ENCODE data around the gene CTSF. TPM values are rescaled to one million over a fixed set of nuclear protein-coding genes. Genes with fewer than 3 reads are reported as not detected.
"Not testable (repeated sequence)": the region's sequence is repeated elsewhere in the genome, so short reads cannot be mapped to it uniquely, and the experiment has no call there.

Gene CTSF
- total and polyA plus RNA-seq, 2 experiments from 2014 or later, result 0.60 to 1.1 TPM

GRCh38 chr11:66592457-66593302 is 24.3 kb upstream of the CTSF start, which contains the start of the genes CCDC87 and CCS:
Gene CCDC87 (minus strand): TSS chr11:66593063. CDS start chr11:66593015, 48 bp downstream.
Gene CCS (plus strand): TSS chr11:66593185. CDS start chr11:66593262, 77 bp downstream.
- Histone ChIP-seq H4K20me1 (ENCODE audit: insufficient read depth, poor library complexity, severe bottlenecking) (no peaks in the 10 kb centered on the region), H3K79me2 (peaks cover 36% of the 10 kb centered on the region), H3K9me2 (replicated peaks; ENCODE audit: insufficient read depth) (no peaks in the 10 kb centered on the region), H3K4me1 (ENCODE audit: insufficient read depth) (peaks cover 15% of the 10 kb centered on the region), H3K4me3 (peak within 1 kb of the TSS; percentile 69), H3K4me2 (peak within 1 kb of the TSS; percentile 91), H3K27ac (peak within 1 kb of the TSS; percentile 84), H3K36me3 (replicated peaks; ENCODE audit: insufficient read depth, low read depth) (no peaks in the 10 kb centered on the region), H2AFZ (peak within 1 kb of the TSS; percentile 95), H3K27me3 (no peaks in the 10 kb centered on the region), H3K9me3 (ENCODE audit: low read depth) (no peaks in the 10 kb centered on the region)
- peak; percentile 99 for DNase-seq (ENCODE audit: low spot score)
- TF ChIP-seq EZH2 (IDR thresholded peaks at IDR 0.05; ENCODE audit: borderline replicate concordance) (no peak), EZH2phosphoT487 (IDR thresholded peaks at IDR 0.05; ENCODE audit: low read depth, severe bottlenecking, unreplicated experiment) (no peak), CTCF (IDR thresholded peaks at IDR 0.05; ENCODE audit: poor library complexity) (peak; percentile 68)
- WGBS (ENCODE audit: low lambda C conversion rate, missing lambda C conversion rate), result 19% methylated on average over 61 of the region's 68 CpGs

GRCh38 chr11:66591175-66591574 is 22.8 kb upstream of the CTSF start:
- Histone ChIP-seq H4K20me1 (ENCODE audit: insufficient read depth, poor library complexity, severe bottlenecking) (no peaks in the 10 kb centered on the region), H3K79me2 (peaks cover 27% of the 10 kb centered on the region), H3K4me2 (no peak overlapping the region), H3K9me3 (ENCODE audit: low read depth) (no peaks in the 10 kb centered on the region), H3K4me1 (ENCODE audit: insufficient read depth) (peaks cover 15% of the 10 kb centered on the region), H3K27ac (no peak overlapping the region), H3K4me3 (no peak overlapping the region), H3K9me2 (replicated peaks; ENCODE audit: insufficient read depth) (no peaks in the 10 kb centered on the region), H3K36me3 (replicated peaks; ENCODE audit: insufficient read depth, low read depth) (no peaks in the 10 kb centered on the region), H3K27me3 (no peaks in the 10 kb centered on the region), H2AFZ (no peak overlapping the region)
- TF ChIP-seq EZH2phosphoT487 (IDR thresholded peaks at IDR 0.05; ENCODE audit: low read depth, severe bottlenecking, unreplicated experiment), result no peak
- no peak for TF ChIP-seq CTCF (IDR thresholded peaks at IDR 0.05; ENCODE audit: poor library complexity)
- no peak for TF ChIP-seq EZH2 (IDR thresholded peaks at IDR 0.05; ENCODE audit: borderline replicate concordance)
- 67% methylated on average over 2 of the region's 2 CpGs for WGBS (ENCODE audit: low lambda C conversion rate, missing lambda C conversion rate)
- DNase-seq (ENCODE audit: low spot score), result no peak

GRCh38 chr11:66589996-66590675 is 21.7 kb upstream of the CTSF start:
- Histone ChIP-seq H3K4me3 (no peak overlapping the region), H3K27me3 (no peaks in the 10 kb centered on the region), H3K9me3 (ENCODE audit: low read depth) (no peaks in the 10 kb centered on the region), H3K4me1 (ENCODE audit: insufficient read depth) (peaks cover 8% of the 10 kb centered on the region), H3K9me2 (replicated peaks; ENCODE audit: insufficient read depth) (no peaks in the 10 kb centered on the region), H3K79me2 (peaks cover 21% of the 10 kb centered on the region), H2AFZ (no peak overlapping the region), H4K20me1 (ENCODE audit: insufficient read depth, poor library complexity, severe bottlenecking) (no peaks in the 10 kb centered on the region), H3K27ac (no peak overlapping the region), H3K4me2 (no peak overlapping the region), H3K36me3 (replicated peaks; ENCODE audit: insufficient read depth, low read depth) (no peaks in the 10 kb centered on the region)
- TF ChIP-seq CTCF (IDR thresholded peaks at IDR 0.05; ENCODE audit: poor library complexity) (no peak), EZH2 (IDR thresholded peaks at IDR 0.05; ENCODE audit: borderline replicate concordance) (no peak), EZH2phosphoT487 (IDR thresholded peaks at IDR 0.05; ENCODE audit: low read depth, severe bottlenecking, unreplicated experiment) (no peak)
- no peak for DNase-seq (ENCODE audit: low spot score)
- WGBS (ENCODE audit: low lambda C conversion rate, missing lambda C conversion rate), result 96% methylated on average over 7 of the region's 7 CpGs

- H3K4me1 ChIP-seq (ENCODE audit: insufficient read depth); H3K4me2 ChIP-seq; H4K20me1 ChIP-seq (ENCODE audit: insufficient read depth, poor library complexity, severe bottlenecking); H2AFZ ChIP-seq; H3K27ac ChIP-seq; H3K9me2 ChIP-seq (replicated peaks; ENCODE audit: insufficient read depth); H3K36me3 ChIP-seq (replicated peaks; ENCODE audit: insufficient read depth, low read depth); H3K4me3 ChIP-seq; DNase-seq (ENCODE audit: low spot score); H3K9me3 ChIP-seq (ENCODE audit: low read depth); H3K27me3 ChIP-seq: not testable (repeated sequence)
- H3K79me2 ChIP-seq, result peaks cover 20% of the 10 kb centered on the region
- 87% methylated on average over 2 of the region's 2 CpGs for WGBS (ENCODE audit: low lambda C conversion rate, missing lambda C conversion rate)
Observed at GRCh38 chr11:66589315-66589714, 20.9 kb upstream of the CTSF start.
